ENCODE measurements around the gene SHB.
"Not testable (repeated sequence)": the region's sequence is repeated elsewhere in the genome, so short reads cannot be mapped to it uniquely, and the experiment has no call there.

DNA sequence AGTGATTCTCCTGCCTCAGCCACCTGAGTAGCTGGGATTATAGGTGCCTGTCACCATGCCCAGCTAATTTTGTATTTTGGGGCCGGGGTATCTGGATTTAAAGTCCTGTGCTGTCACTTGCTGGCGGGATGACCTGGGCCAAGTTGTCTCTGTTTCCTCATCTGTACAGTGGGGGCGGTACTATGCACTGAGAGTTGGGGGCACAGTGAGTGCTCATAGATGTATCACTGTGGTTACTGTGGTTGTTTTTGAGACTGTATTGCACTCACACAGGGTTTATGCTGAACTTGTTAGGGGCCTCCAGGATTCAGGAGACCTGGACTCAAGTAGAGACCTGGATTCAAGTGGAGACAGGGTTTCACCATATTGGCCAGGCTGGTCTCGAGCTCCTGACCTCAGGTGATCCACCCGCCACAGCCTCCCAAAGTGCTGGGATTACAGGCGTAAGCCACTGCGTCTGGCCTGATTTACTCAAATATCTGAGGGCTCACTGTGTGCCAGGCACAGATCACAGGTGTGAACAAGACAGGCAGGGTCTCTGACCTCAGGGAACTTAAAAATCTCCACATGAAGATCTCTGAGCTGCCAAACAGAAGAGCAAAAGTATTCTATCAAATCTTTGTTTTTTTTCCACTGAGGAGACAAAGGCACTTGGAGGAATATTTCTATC is 103.2 kb downstream of the SHB start:
- TF ChIP-seq CTCF (optimal IDR thresholded peaks at IDR 0.05 in 1 of 3, IDR thresholded peaks at IDR 0.05 in 1 of 3, conservative IDR thresholded peaks at IDR 0.05 in 1 of 3; ENCODE audit: extremely low read depth in 1 of 3, insufficient read depth in 2 of 3, low read length in 3 of 3); EZH2 (IDR thresholded peaks at IDR 0.05; ENCODE audit: low read length): not testable (repeated sequence)
